Ishikawa (cell line): ENCODE results near the gene SNTG2.

ENCODE experiments used
- CEBPB ChIP-seq: IDR thresholded peaks from 2 replicates; pipeline ENCODE4 v1.6.1; 2012
- CREB1 ChIP-seq: IDR thresholded peaks from 2 replicates; pipeline ENCODE4 v1.6.1; 2012; ENCODE audit warnings: low read depth
- EGR1 ChIP-seq: IDR thresholded peaks from 2 replicates; pipeline ENCODE4 v1.6.1; 2012
- EP300 ChIP-seq: IDR thresholded peaks from 2 replicates; pipeline ENCODE4 v1.6.1; 2012; ENCODE audit warnings: borderline replicate concordance
- FOXM1 ChIP-seq: IDR thresholded peaks from 2 replicates; pipeline ENCODE4 v1.6.1; 2012; ENCODE audit warnings: low read depth, borderline replicate concordance
- MAX ChIP-seq: IDR thresholded peaks from 2 replicates; pipeline ENCODE4 v1.6.1; 2012
- NFIC ChIP-seq: IDR thresholded peaks from 2 replicates; pipeline ENCODE4 v1.6.1; 2012
- RAD21 ChIP-seq: IDR thresholded peaks from 2 replicates; pipeline ENCODE4 v1.6.1; 2012; ENCODE audit warnings: low read depth
- REST ChIP-seq: IDR thresholded peaks from 2 replicates; pipeline ENCODE4 v1.6.1; 2012; ENCODE audit warnings: low read depth, mild to moderate bottlenecking
- TAF1 ChIP-seq: IDR thresholded peaks from 2 replicates; pipeline ENCODE4 v1.6.1; 2012; ENCODE audit warnings: low read depth, mild to moderate bottlenecking
- TCF12 ChIP-seq: IDR thresholded peaks from 2 replicates; pipeline ENCODE4 v1.6.1; 2012; ENCODE audit warnings: low read depth
- TEAD4 ChIP-seq: IDR thresholded peaks from 2 replicates; pipeline ENCODE4 v1.6.1; 2012
- USF1 ChIP-seq: IDR thresholded peaks from 2 replicates; pipeline ENCODE4 v1.6.1; 2012
- YY1 ChIP-seq: IDR thresholded peaks from 2 replicates; pipeline ENCODE4 v1.6.1; 2012; ENCODE audit warnings: low read depth
- ZBTB7A ChIP-seq: IDR thresholded peaks from 2 replicates; pipeline ENCODE4 v1.6.1; 2012; ENCODE audit warnings: low read depth

Gene SNTG2

GRCh38 chr2:1068241-1068640 is 117.6 kb downstream of the SNTG2 start:
- no peak for TF ChIP-seq CREB1
- TF ChIP-seq RAD21, result no peak
- no peak for TF ChIP-seq EP300
- no peak for TF ChIP-seq TEAD4
- no peak for TF ChIP-seq YY1
- no peak for TF ChIP-seq MAX
- no peak for TF ChIP-seq REST
- TF ChIP-seq ZBTB7A, result no peak
- no peak for TF ChIP-seq FOXM1
- TF ChIP-seq NFIC, result no peak
- no peak for TF ChIP-seq EGR1
- TF ChIP-seq USF1, result no peak
- TF ChIP-seq CEBPB, result no peak
- TF ChIP-seq TAF1, result no peak
- TF ChIP-seq TCF12, result no peak

GRCh38 chr2:1068822-1069221 is 118.2 kb downstream of the SNTG2 start:
- TF ChIP-seq CREB1 (no peak), NFIC (no peak), ZBTB7A (no peak), MAX (no peak), REST (no peak), FOXM1 (no peak), RAD21 (no peak), EGR1 (no peak), USF1 (no peak), YY1 (no peak), TCF12 (no peak), EP300 (no peak), CEBPB (no peak), TEAD4 (no peak), TAF1 (no peak)

- TF ChIP-seq CEBPB (no peak), RAD21 (no peak), EP300 (no peak), ZBTB7A (no peak), NFIC (no peak), TEAD4 (no peak), USF1 (no peak), MAX (no peak), TCF12 (no peak), FOXM1 (no peak), EGR1 (no peak), TAF1 (no peak), YY1 (no peak), REST (no peak), CREB1 (no peak)
Observed at GRCh38 chr2:1069847-1070246, 119.2 kb downstream of the SNTG2 start.

- TF ChIP-seq NFIC (no peak), TAF1 (no peak), MAX (no peak), FOXM1 (no peak), EP300 (no peak), TEAD4 (no peak), CREB1 (no peak), ZBTB7A (no peak), CEBPB (no peak), USF1 (no peak), RAD21 (no peak), TCF12 (no peak), EGR1 (no peak), REST (no peak)
Observed at GRCh38 chr2:1070601-1071000, 120.0 kb downstream of the SNTG2 start.
